K562 (cell line): ENCODE data around the gene MTMR12.

Experiments
- ETS2 ChIP-seq: IDR thresholded peaks from 2 replicates; pipeline ENCODE4 v1.6.1; 2016; ENCODE audit warnings: borderline replicate concordance, missing genetic modification characterization, mild to moderate bottlenecking, moderate library complexity, missing compliant biosample characterization; ENCODE audit not compliant: poor library complexity, severe bottlenecking
- FOXJ3 ChIP-seq: sonication (generic); formaldehyde crosslinking; IDR thresholded peaks from 2 replicates; pipeline ENCODE4 v1.4.0; 2020; ENCODE audit warnings: mild to moderate bottlenecking, missing genetic modification reagents
- IRF2 ChIP-seq: sonication (generic); formaldehyde crosslinking; IDR thresholded peaks from 2 replicates; pipeline ENCODE4 v1.8.1; 2022; ENCODE audit warnings: mild to moderate bottlenecking, missing genetic modification reagents
- MTA3 ChIP-seq: fragments of 450-650 bp; formaldehyde crosslinking; IDR thresholded peaks from 2 replicates; pipeline ENCODE4 v1.6.1; 2017; ENCODE audit warnings: mild to moderate bottlenecking, borderline replicate concordance
- RAD51 ChIP-seq: fragments of 450-650 bp; IDR thresholded peaks from 2 replicates; pipeline ENCODE4 v1.7.1; 2016; ENCODE audit warnings: low read depth, mild to moderate bottlenecking, borderline replicate concordance
- RBBP5 ChIP-seq: fragments of 200-600 bp; sonication (generic); IDR thresholded peaks from 2 replicates; pipeline ENCODE4 v1.6.1; 2012; ENCODE audit warnings: borderline replicate concordance, mild to moderate bottlenecking, low read length, control low read depth, inconsistent platforms; ENCODE audit not compliant: insufficient read depth, poor library complexity, severe bottlenecking
- ZNF121 ChIP-seq: sonication (generic); formaldehyde crosslinking; conservative IDR thresholded peaks from 2 replicates; pipeline ENCODE4 v1.8.0; 2022; ENCODE audit warnings: missing genetic modification reagents
- ZNF263 ChIP-seq: sonication (generic); formaldehyde crosslinking; IDR thresholded peaks from 2 replicates; pipeline ENCODE4 v1.8.0; 2022; ENCODE audit warnings: mild to moderate bottlenecking, missing genetic modification reagents, borderline replicate concordance
- ZNF274 ChIP-seq: IDR thresholded peaks from 2 replicates; pipeline ENCODE4 v1.6.1; 2011; ENCODE audit warnings: low read depth, mild to moderate bottlenecking, low read length, moderate library complexity, borderline replicate concordance
- ZNF354B ChIP-seq: fragments of 250-450 bp; sonication (Bioruptor Pico); IDR thresholded peaks from 2 replicates; pipeline ENCODE4 v1.4.0; 2020
- ZNF589 ChIP-seq: fragments of 200-800 bp; sonication (Bioruptor generic); IDR thresholded peaks from 2 replicates; pipeline ENCODE4 v1.6.1; 2016; ENCODE audit warnings: low read depth, missing genetic modification characterization, missing compliant biosample characterization
- TF ChIP-seq, protein P1 (sequence below), 3 experiments: IDR thresholded peaks in 2 of 3; conservative IDR thresholded peaks in 1 of 3; 2 replicates each; pipeline ENCODE4 v1.5.1; 2011 to 2012; ENCODE audit warnings: low read length in 3 of 3, mild to moderate bottlenecking in 3 of 3, control low read depth in 2 of 3, improper control_type of control experiment in 1 of 3, inconsistent platforms in 1 of 3, low read depth in 1 of 3, mixed read lengths in 1 of 3, moderate library complexity in 1 of 3; ENCODE audit not compliant: insufficient read depth in 2 of 3

DNA sequence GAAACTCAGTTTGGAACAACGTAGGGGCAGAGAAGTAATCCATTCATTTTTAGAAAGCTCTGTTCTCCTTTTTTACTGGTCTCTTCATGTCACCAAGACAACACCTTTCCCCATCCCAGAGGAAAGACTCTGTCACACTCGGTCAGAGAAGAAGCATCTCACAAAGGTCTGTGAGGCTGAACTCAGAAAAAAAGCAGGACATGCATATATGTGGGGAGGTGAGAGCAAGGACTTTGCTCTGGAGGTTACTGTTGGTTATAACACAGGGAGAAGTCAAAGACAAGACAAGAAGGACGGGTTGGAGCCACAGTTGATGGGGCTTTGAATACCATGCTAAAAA is 19.2 kb upstream of the MTMR12 start:
- TF ChIP-seq ETS2 (tag) (no peak), ZNF274 (no peak), FOXJ3 (CRISPR knock-in tag) (no peak), RBBP5 (no peak), RAD51 (no peak), ZNF121 (CRISPR knock-in tag) (no peak), IRF2 (CRISPR knock-in tag) (no peak), MTA3 (no peak), ZNF263 (CRISPR knock-in tag) (no peak), ZNF589 (no peak), ZNF354B (CRISPR knock-in tag) (no peak)
- TF ChIP-seq, protein P1, sequence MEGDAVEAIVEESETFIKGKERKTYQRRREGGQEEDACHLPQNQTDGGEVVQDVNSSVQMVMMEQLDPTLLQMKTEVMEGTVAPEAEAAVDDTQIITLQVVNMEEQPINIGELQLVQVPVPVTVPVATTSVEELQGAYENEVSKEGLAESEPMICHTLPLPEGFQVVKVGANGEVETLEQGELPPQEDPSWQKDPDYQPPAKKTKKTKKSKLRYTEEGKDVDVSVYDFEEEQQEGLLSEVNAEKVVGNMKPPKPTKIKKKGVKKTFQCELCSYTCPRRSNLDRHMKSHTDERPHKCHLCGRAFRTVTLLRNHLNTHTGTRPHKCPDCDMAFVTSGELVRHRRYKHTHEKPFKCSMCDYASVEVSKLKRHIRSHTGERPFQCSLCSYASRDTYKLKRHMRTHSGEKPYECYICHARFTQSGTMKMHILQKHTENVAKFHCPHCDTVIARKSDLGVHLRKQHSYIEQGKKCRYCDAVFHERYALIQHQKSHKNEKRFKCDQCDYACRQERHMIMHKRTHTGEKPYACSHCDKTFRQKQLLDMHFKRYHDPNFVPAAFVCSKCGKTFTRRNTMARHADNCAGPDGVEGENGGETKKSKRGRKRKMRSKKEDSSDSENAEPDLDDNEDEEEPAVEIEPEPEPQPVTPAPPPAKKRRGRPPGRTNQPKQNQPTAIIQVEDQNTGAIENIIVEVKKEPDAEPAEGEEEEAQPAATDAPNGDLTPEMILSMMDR (IDR thresholded peaks at IDR 0.05 in 2 of 3, conservative IDR thresholded peaks at IDR 0.05 in 1 of 3; ENCODE audit: insufficient read depth in 2 of 3, low read depth in 1 of 3, low read length in 3 of 3): no peak
